NCI-H748 (cell line): Measurements from ENCODE around the gene ECHS1.

Experiments used
- DNase-seq: peaks from one replicate; lab custom pipeline; 2025; ENCODE audit not compliant: unreplicated experiment; lab: John Stamatoyannopoulos, UW

The ECHS1 gene

GRCh38 chr10:133359554-133359971 lies 13.6 kb downstream of the ECHS1 start:
- peak; percentile 77 for DNase-seq

GRCh38 chr10:133358925-133359310 lies 14.2 kb downstream of the ECHS1 start:
- DNase-seq, result no peak

DNA sequence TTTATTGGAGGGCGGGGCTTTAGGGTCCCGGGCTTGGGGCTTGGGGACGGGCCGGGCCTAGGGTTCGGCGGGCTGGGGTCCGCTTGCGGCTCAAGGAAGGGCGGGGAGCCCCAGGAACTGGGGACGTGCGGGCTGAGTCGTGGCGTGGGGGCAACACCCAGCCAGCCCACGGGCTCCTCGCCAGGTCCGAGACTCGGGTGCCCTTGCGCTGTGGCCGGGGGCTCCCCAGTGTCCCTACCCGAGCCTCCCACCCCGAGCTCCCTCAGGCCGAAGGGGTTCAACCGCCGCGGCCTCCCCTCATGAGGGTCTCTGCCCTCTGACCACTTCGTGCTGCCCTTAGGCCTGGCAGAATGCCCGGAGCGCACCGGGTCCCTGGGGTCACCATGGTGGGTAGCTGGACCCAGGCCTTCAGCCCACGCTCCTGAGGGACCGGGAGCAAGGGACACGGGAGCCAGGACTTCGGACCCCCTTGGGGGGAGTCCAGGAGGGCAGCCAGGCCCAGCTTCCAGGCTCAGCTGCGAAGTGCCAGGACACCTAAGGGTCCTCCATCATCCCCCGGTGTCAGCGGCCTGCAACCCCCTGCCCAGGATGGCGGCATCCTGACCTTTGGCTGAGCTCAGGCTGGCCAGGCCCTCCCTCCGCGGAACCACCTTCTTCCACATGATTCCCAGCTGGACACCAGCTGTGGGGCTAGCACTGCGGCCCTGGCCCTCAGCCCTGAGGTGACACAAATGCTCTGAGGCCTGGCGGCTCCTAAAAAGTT lies 14.8 kb downstream of the ECHS1 start:
- no peak for DNase-seq

GRCh38 chr10:133357285-133358161 lies 15.6 kb downstream of the ECHS1 start, which contains the start of gene FUOM:
Gene FUOM, minus strand, starts transcription at chr10:133358019. Its CDS starts 12 bp downstream, at chr10:133358007.
- peak; percentile 59 for DNase-seq

- DNase-seq, result no peak
Measured at GRCh38 chr10:133356549-133357284, 16.4 kb downstream of the ECHS1 start.

DNA sequence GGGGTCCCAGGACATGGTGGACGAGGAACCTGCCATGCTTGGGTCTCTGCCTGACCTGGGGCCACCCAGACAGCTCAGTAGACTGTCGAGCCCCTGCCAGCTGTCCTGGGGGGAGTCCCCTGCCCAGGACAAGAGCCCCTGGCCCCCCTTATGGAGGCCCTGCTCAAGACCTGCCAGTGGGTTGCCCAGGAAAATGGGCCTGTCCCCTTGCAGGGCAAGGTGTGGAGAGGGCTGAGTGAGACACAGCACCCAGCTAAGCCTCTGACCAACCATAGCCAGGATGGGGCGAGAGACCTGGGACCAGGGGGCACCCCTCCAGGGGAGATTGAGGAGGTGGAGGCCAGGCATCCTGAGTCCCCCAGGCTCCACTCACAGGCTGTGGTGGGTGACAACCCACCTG lies 17.2 kb downstream of the ECHS1 start:
- no peak for DNase-seq

GRCh38 chr10:133355266-133355665 lies 17.9 kb downstream of the ECHS1 start:
- no peak for DNase-seq

DNA sequence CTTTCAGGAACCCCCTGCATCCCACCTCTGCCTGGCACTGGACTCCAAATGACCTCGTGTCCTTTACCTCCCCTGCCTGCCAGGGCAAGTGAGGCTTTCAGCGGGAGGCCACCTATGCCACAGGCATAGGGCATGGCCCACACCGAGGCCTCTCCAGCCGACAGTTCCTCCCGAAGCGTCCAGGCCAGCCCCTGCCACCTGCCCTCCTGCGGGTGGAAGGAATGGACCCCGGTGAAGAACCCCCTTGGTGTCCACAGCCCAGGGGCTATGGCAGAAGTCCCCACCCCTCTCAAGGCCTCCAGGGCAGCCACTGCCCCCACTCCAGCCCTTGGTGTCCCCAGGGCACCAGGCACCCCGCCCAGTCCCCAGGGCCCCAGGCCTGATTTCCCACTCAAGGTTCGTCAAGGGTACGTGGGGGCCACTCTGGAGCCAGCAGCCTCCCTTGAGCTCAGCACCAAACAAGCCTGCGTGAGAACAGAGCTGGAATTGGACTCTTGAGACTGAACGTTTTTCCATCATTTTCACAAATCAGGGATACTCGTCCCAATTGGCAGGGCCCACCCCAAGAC lies 18.4 kb downstream of the ECHS1 start:
- no peak for DNase-seq

GRCh38 chr10:133353988-133354605 lies 19.1 kb downstream of the ECHS1 start:
- DNase-seq, result no peak

DNA sequence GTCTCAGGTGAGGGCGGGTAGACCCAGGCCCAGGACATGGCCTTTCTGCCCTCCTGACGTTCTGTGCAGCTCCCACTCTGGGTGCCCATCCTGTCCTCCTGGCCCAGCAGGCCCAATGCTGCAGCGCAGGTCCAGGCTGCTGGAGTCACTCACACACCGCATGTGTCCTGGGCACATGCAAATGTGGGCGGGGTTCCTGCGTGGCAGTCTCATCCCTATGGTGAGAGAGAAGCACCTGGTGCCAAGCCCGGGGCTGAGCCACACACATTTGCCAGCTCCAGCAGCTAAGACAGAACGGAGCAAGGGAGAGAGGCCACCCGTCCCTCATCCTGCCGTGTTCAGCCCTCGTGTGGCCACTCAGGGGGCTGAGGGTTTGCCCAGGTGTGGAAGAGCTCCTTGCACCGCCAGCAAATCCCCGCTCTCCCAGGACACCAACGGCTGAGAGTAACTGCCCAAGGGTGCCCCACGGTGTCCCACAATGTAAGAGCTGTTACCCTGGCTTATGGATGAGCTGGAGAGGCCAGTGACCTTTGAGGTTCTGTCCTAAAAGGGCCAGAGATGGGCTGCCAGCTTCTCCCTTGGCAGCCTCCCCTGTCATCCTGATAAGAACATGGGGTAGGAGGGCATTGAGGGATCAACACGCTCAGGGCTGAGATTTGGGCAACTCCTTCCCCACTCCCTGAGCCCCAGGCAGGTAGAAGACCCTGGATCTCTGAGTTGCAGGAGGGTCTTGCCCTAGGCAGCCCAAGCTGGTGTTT lies 19.8 kb downstream of the ECHS1 start:
- DNase-seq, result no peak

DNA sequence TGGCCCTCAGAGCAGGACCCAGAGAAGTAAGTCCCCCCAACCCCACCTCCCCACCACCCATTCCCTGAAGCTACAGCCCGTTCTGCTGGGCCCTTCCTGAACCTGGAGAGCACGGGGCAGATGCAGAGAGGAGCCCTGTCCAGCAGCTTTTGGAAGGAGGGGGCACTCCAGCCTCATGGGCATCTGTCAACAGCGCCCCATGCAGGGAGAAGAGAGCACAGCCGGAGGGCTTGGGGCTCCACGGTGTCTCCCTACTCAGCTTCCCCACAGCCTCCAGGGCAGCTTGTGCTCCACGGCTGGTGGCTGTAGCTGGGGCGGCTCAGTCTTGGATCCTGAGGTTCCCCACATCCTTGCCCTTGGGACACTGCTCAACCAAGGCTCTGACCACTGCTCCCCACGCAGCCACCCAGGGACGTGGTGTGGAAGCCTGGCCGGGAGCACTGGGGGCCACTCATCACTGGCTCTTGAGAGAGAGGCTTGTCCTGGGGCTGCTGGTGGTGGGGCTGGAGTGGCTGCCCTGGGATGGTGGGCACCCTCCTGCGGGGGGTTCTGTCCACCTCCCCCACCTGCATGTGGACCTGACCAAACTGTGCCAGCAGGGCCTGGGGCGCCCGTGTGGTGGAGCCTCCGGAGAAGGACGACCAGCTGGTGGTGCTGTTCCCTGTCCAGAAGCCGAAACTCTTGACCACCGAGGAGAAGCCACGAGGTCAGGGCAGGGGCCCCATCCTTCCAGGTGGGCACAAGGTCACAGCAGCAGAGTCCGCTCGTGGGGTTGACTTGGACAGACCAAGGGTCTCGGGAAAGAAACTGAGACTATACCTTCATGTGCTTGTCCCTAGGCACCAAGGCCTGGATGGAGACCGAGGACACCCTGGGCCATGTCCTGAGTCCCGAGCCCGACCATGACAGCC lies 21.5 kb downstream of the ECHS1 start:
- no peak for DNase-seq

- no peak for DNase-seq
Measured at GRCh38 chr10:133350950-133351329, 22.2 kb downstream of the ECHS1 start.

DNA sequence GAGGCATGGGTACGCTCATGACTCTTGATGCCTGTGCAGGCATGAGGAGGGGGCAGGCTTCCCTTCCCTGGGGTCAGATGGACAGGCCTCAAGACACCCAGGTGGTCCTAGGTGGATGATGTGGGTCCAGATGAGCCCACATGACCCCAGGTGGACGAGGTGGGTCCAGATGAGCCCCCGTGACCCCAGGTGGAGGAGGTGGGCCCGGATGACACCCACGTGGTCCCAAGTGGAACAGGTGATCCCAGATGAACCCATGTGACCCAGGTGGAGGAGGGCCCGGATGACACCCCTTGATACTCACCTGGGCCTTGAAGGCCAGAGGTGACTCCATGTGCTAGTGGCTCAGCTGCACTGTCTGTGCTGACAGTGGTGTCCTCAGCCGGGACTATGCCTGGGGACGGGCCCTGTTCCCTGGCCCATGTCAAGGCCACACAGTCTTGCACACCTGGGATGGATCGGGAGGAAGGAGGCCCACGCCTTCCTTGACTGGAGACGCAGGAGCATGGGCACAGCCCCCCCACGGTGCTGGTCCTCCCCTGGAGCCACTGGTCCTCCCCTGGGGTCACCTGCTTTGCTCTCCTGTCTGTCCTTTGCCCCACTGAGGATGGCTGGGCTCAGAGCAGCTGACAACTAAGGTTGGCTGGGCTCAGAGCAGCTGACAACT lies 22.7 kb downstream of the ECHS1 start:
- no peak for DNase-seq

GRCh38 chr10:133349577-133350011 lies 23.6 kb downstream of the ECHS1 start:
- no peak for DNase-seq

- no peak for DNase-seq
Measured at GRCh38 chr10:133349160-133349568, 24.0 kb downstream of the ECHS1 start.

DNA sequence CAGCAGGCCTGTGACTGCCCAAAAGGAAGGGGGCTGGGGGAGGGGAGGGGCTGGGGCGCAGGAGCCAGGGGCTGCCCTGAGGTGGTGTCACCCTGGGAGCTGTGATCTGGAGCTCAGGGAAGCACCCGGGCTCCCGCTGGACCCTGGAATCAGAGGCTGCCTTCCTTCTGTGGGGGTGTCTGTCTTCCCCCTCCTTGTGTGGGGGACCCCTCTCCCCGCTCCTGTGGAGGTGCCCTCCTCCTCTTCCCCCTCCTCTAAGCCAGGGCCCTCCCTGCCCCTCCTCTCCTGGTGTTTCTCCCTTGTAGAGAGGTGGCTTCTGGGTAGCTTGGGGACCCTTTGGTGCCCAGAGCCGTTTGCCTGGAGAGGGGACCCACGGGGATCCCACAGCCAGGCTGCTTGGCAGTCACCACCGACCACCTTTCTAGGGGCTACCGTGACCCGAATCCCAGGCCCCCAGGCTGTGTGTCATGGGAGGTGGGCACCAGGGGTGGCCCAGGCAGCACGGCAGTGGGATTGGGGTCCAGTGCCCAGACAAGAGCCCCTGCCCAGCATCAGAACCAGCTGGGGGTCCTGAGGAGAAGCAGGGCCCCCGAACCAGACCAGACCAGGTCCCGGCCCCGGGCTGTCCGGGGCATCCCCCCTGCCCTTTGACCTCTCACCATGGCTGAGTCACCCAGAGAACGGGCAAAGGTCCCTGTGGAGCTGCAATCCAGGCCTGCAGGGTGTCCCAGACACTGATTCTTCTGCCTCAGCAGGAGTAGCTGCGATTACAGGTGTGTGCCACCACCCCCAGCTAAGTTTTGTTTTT lies 25.2 kb downstream of the ECHS1 start:
- no peak for DNase-seq

- DNase-seq, result peak; percentile 16
Measured at GRCh38 chr10:133346413-133346812, 26.7 kb downstream of the ECHS1 start.
